Stomach (tissue), 4 donors: ENCODE measurements around the gene RPS27.

ENCODE experiments used
- POLR2A ChIP-seq, 4 donors: fragments of 450-650 bp; IDR thresholded peaks; one replicate each; pipeline ENCODE4 v1.6.1; 2016; ENCODE audit warnings: antibody characterized with exemption in 4 of 4, control low read depth in 2 of 4, mild to moderate bottlenecking in 1 of 4, moderate library complexity in 1 of 4
- TF ChIP-seq, protein P1 (sequence below), 7 experiments: fragments of 450-650 bp in 4 of 7; fragments of 200-600 bp in 3 of 7; sonication (generic) in 3 of 7; IDR thresholded peaks; one replicate each; pipeline ENCODE4 v1.5.1; 2016 to 2019; ENCODE audit warnings: antibody characterized with exemption in 7 of 7, control low read depth in 2 of 7, mild to moderate bottlenecking in 1 of 7

DNA sequence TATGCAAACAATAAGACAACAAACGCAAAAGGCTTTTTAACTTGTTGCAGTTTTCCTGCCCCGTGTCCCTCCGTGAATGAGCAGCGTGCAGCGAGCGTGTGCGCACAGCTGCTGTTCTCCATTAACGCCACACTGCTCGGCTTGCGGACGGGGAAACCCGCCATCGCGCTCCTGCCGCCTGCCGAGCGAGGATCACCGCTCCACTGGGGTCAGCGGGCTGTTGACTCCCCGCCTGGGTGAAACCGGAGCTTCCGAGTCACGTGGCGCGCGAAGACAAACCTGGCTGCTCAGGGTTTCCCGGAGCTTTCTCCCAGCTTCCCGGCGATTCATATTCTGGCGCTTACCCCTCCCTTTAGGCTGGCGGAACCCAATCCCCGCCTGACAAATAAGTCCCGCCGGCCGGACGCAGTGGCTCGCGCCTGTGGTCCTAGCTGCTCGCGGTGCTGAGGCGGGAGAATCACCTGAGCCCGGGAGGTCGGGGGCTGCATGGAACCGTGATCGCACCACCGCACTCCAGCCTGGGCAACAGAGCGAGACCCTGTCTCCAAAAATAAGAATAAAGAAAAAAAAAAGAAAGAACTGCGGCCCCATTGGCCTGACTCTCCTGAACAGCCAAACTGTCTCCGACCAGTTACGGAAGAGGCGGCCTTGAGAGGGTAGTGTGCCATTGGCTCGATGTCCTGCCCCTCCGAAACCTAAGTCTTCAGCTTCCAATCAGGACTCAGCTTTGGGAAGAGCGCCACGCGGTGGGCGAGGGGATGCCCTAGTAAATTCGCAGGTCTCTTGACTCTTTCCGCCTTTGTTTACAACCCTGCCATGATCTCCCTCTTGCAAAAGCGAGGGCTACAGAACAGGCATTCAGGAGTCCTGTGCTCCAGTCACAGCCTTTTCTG lies 23.2 kb upstream of the RPS27 start, which contains the start of gene CREB3L4:
- TF ChIP-seq, protein P1, sequence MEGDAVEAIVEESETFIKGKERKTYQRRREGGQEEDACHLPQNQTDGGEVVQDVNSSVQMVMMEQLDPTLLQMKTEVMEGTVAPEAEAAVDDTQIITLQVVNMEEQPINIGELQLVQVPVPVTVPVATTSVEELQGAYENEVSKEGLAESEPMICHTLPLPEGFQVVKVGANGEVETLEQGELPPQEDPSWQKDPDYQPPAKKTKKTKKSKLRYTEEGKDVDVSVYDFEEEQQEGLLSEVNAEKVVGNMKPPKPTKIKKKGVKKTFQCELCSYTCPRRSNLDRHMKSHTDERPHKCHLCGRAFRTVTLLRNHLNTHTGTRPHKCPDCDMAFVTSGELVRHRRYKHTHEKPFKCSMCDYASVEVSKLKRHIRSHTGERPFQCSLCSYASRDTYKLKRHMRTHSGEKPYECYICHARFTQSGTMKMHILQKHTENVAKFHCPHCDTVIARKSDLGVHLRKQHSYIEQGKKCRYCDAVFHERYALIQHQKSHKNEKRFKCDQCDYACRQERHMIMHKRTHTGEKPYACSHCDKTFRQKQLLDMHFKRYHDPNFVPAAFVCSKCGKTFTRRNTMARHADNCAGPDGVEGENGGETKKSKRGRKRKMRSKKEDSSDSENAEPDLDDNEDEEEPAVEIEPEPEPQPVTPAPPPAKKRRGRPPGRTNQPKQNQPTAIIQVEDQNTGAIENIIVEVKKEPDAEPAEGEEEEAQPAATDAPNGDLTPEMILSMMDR (IDR thresholded peaks at IDR 0.05): peak in 4 of 7 experiments; percentile 14 to 45 (median 23)
- peak in 2 of 4 donors; percentile 54 to 56 for TF ChIP-seq POLR2A (IDR thresholded peaks at IDR 0.05)
